Ureter (tissue), 1 donor: ENCODE data around the gene KIAA1328. TPM values are rescaled to one million over a fixed set of nuclear protein-coding genes. Genes with fewer than 3 reads are reported as not detected.

Experiments used
- DNase-seq: peaks from one replicate; pipeline ENCODE4 v3.0.0-alpha.2; 2020; ENCODE audit warnings: low spot score
- total RNA-seq: library from RNA; stranded (reverse); gene quantifications from one replicate; pipeline ENCODE4 v1.2.4, GENCODE V29; 2023
- donor health status: DM: yes; HTN: yes; CAD: no.

KIAA1328 gene
- total RNA-seq, 1 donor from 2014 or later = 19.0 TPM

DNA sequence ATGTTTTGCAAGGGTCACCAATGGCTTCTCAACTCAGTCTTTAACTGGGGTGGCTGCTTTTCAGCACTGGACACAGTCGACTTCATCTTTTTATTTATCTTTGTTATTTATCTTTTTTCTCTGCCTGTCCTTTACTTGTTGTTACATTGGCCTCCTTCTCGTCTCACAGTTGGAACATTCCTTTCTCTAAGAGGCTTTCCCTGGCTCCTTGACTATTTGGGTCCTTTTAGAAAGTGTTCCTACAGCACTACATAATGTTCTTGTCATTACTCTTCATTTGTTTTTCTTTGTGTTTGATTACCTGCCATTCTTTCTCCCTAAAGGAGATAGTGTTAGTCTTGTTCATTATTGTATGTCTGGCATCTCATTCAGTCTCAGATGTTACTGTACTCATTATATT is 122.0 kb downstream of the KIAA1328 start:
- DNase-seq = no peak

DNA sequence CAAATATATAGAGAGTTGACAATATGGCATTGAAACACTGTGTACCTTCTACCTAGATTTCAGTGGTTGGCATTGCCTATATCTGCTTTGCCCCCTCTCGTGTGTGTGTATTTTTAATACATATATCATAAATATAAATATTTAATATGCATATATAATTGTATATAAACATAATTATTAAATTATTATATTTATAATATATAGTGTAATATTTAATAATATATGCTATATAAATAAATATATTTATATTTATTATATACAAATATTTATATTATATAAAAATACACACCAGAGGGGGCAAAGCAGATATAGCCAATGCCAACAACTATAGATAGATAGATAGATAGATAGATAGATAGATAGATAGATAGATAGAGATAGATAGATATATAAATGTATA is 124.1 kb downstream of the KIAA1328 start:
- no peak for DNase-seq

DNA sequence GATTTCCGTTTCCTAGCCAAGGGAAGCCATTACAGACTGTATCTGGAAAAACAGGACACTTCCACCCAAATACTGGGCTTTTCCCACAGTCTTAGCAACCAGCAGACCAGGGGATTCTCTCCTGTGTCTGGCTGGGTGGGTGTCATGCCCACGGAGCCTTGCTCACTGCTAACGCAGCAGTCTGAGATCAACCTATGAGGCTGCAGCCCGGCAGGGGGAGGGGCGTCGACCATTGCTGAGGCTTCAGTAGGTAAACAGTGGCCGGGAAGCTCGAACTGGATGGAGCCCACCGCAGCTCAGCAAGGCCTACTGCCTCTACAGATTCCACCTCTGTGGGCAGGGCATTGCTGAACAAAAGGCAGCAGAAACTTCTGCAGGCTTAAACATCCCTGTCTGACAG is 131.1 kb downstream of the KIAA1328 start:
- DNase-seq = no peak

DNA sequence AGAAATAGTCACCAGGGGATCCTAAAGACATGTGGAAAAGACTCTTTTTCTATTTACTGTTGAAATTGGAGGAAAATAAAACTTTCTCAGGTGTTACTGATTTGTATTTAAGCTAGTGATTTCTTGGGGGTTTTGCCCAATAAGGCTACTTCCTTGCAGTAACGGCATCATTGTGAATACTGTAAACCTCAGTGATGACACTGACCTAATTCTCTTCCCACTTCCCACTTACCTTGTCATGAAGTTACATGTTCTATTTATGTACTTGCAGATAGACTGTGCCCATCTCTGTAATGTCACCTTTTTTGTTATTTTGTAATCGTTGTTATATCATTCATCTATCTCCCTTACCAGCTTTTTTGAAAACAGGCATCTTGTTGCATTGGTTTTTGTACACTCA is 134.5 kb downstream of the KIAA1328 start:
- no peak for DNase-seq

DNA sequence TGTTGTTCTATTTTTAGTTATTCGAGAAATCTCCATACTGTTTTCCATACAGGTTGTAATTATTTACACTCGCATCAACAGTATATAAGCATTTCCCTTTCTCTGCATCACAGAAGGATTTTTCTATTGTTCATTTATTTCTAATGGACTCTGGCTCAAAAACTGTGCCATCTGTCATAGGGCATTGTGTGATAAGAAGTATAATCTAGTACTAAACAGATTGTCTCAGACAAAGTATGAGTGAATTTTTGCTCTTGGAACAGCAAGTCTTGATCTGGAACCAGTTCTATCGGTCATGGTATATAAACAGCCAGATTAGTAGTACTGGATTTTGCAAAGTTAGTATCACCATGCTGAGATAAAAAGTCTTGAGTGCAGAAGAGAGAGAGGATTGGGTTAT is 145.8 kb downstream of the KIAA1328 start:
- DNase-seq = no peak

DNA sequence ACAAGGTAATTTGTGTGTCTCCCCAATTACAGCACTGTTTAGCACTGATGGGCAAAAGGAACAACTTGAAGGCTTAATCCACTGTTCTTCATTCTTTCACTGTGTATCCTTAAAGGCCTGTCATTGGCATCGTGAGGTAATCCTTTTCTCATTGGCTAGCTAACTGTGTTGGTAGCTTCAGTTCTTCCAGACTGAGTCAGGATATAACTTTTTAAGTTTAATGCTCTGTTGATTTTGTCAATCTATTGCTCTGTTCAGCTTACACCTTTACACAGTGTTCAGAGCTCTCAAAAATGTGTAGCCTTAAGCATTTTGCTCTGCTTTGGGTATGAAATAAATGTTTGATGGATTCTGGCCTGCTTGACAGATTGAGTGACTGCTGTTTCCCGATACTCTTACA is 148.2 kb downstream of the KIAA1328 start:
- DNase-seq = no peak

DNA sequence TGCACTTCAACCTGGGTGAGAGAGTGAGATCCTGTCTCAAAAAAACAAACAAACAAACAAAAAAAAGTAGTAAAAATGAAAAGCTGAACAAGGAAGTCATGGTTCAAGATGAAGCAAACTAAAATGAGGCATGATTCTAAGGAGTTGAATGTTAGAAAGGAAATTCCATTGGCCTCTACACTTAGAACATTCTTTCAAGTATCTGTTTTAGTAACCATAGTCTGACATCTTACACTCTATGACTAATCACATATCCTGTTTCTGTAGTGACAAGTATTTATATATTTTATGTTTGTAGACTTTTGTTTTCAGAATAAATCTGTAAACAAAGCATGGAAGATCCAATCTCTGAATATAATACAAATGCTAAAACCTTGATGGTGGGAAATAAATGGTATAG is 164.1 kb downstream of the KIAA1328 start:
- no peak for DNase-seq

DNA sequence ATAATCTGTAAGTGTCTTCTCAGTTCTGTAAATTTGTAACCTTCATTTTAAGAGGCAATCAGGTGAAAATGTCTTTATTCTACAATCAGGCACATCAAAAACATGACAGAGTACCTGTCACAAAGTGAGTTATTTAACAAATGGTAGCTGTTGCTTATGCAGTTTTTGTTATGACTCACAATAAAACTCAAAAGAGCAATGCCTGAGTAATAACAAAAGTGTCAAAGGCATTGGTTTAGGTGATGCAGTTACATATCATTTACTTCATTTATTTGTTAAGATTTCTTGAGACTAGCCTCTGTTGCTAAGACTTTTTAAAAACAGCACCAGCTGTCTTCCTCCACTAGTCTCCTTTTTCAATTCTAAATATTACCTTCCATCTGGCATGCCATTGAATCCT is 177.8 kb downstream of the KIAA1328 start:
- no peak for DNase-seq

DNA sequence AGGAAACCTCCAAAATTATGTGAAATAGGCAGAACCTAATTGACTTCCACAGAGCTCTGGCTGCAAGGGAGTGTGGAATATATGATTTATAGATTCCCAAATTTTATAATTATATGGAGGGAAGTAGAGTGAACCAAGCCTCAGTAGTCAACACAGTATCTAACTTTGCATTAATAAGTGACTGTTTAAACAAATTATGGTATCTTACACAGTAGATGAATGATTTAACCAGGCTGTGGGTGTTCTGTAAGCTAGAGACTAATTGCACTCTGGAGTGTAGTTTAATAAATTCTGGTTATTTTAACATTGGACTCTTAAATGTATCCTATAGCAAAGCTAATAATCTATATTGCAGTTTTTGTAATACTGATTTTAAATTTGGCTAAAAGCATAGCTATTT is 183.5 kb downstream of the KIAA1328 start:
- DNase-seq = no peak

DNA sequence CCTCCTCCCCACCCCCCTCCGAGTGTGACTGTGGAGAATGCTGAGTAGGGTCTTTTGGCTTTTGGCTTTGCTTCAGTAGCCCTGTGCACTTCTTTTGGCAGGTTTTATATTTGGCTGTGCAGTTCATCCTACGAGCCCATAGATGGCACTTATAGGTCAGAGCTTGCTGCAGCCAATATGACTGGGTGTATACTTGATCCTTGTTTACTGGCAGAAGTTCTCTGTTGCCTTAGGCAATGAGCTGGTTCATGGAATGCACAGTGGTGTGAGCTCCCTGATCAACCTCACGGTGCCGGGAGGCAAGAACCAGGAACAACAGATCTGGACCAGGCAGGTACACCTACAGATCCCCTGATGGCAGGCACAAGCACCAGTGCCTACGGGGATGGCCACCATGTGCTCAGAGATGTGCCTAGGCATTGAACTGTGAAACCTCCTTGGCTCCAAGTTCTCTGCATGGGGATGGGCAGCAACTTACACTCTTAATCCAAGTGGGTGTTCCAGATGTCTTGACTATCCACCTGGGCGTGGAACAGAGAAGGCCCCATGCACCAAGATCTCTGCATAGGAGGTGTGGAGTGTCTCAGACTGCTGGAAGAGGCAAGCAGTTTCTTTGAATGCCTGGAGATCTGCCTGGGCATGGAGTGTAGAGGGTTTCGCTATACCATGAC is 190.4 kb downstream of the KIAA1328 start:
- DNase-seq = no peak

DNA sequence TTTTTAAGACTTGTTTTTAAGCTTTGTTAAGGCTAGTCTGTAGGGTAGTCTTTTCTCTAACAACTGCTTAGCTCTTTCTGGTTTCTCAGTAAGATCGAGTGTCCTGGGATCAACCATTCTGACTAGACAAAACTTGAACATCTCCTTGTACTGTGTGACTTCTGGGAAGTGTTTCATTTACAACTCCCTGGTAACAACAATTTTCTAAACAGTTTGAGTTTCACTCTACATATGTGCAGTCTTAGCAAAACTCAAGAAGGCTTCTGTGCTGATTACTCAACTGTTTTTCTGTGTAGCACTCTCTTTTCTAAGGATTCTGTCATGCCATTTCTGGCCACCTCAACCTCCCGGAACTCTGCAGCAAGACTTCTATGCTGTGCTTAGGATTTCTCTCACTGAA is 204.5 kb downstream of the KIAA1328 start:
- DNase-seq = no peak

DNA sequence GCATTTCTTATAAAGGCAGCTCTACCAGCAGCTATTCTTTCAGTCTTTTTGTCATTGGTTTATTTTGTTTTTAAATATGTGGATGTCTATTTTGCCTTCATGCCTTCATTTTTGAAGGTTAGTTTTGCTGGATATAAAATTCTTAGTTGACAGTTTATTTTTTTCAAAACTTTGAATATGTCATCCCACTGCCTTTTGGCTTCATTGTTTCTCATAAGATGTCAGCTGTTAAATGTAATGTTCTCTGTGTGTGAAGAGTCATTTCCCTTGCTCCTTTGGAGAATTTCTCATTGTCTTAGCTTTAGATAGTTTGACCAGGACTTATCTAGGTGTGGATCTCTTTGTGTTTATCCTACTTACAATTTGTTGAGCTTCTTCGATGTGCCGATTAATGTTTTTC is 213.5 kb downstream of the KIAA1328 start:
- no peak for DNase-seq

DNA sequence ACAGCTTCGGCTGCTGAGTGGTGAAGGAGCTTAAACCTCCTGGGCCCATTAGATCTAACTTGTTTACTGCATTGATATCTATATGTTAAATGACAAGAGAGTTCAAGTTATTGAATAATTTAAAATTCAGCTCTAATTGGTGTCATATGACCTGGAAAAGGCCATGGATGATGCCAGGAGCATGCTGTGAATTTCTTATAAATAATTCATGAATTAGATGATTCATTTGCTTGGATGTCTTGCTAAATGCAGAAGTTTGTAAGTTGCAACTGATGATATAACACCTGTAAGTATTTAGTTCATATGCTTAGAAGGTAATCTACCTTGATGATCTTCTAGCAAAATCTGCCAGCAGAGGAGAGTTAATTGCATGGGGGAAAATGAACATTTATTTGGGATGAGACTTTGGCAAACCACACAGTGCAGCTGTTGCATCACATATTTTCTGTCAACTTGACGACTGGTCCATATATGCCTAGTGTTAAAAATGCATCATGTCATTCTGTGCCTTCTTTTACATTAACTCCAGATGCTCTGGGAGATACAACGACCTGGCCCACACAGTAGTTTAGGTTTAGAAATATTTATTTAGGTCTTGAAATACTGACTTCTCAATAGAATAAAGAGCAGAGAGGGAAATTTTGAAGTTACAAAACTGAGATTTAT is 226.3 kb downstream of the KIAA1328 start:
- DNase-seq = no peak

DNA sequence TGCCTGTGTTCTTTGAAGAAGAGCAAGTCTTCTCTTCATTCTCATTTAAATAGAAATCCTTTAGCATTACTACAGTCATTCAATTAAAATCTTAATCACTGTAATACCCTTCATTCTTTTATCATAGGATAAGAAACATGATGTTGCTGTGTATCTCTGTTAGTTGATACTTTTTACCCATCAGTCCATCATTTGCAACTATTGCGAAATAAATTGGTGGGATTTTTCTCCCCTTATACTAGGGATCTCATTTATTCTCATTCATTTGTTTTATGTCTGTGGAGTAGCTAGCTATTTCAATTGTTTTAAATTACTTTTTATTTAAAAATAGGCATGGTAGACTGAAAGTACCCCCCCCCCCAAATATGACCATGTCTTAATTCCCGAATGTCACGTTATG is 235.3 kb downstream of the KIAA1328 start:
- DNase-seq = no peak

DNA sequence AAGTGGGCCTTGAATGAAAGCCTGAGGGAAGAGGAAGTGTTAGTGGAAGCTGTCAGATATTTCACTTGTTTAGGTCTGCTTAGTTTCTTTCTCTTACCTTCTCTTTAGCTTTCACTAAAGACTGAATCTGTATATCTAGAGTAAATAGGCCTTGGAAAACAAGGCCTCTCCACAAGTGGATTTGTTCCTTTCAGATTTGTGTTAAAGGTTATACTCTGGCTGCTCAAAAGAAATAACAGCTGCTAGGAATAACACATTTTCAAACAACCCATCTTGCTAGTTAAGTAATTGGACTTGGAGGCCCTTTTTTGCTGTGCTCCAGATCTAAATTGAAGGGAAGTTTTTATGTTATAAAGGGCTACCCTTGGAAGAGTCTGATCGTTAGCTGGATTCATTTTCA is 236.3 kb downstream of the KIAA1328 start:
- DNase-seq = no peak

DNA sequence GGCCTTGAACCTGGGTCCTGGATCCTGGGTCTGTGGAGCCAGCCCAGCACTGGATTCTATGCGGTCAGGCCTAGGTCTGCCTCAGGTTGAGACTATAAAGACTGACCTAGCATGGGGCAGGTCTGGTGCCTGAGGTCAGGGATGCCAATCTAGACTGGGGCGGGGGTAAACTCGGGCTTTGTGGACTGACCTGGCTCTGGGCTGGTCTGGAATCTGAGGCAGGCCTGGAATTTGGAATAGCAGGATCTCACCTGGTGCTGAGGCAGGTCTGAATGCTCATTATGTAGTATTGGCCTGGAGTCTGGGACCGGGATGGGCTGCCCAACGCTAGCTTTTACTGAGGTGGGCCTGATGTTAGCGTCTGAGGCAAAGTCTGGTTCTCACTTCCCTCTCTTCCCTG is 256.0 kb downstream of the KIAA1328 start:
- DNase-seq = no peak

DNA sequence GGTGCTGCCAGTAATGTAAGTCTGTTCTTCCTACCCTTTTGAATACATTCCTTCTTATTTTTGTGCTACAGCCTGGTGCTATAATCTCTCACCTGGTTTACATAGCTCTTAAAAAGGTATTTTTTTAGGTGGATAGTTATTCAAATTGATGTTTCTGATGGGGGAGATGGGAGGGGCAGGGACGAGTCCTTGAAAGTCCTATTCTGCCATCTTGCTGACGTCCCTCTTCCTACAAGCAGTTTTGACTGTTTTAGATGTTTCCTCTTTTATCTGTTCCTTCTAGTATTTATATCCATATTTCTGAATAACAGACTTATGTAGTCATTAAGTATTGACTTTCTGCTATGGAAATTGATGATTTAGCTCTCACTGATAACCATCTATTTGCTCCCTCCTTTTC is 256.4 kb downstream of the KIAA1328 start:
- DNase-seq = no peak

DNA sequence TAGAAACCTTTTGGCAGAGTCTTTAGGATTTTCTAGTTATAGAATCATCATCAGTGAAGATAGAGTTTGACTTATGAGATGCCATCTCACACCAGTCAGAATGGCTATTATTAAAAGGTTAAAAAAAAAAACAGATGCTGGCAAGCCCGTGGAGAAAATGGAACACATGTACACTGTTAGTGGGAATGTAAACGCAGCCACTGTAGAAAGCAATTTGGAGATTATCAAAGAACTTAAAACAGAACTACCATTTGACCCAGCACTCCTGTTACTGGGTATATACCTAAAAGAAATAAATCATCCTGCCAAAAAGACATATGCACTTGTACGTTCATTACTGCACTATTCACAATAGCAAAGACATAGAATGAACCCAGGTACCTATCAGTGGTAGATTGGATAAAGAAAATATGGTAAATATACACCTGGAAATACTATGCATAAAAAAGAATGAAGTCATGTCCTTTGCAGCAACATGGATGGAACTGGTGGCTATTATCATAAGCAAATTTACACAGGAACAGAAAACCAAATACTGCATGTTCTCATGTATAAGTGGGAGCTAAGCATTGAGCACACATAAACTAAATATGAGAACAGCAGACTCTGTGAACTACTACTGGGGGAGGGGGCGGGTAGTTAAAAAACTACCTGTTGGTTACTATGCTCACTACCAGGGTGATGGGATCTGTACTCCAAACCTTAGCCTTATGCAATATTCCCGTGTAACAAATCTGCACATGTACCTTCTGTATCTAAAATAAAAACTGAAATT is 279.0 kb downstream of the KIAA1328 start:
- no peak for DNase-seq

DNA sequence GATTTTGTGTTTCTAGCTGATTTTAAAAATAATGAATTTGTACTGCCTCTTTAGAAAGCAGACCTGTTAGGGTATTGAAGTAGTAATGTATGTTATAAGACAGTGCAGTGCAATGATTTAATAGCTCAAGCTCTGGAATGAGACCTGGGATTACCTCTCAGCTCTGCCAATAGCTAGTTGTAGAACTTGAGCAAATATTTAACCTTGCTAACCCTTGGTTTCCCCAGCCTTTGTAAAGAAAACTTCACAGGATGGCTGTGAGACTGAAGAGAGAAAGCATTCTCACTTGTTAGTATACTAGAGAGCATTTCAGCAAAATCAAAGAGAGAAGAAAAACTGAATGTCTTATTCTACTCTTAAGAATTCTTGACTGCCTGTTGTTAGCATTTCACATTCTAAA is 293.9 kb downstream of the KIAA1328 start:
- no peak for DNase-seq

DNA sequence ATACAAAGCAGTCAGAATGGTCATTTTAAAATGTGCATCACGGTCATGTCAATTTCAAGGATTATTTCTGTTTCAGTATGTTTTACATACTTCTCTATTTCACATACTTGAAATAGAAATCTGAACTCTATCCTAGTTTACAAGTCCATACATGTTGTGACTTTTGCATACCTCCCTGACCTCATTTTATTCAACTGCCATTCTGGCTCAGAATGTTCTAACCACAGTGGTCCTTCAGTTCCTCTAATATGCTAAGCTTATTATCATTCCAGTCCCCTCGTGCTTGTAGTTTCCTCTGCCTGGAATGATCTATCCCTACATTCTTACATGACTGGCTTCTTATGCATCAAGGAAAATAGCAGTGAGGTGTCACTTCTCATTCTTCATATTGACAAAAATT is 295.6 kb downstream of the KIAA1328 start:
- DNase-seq = no peak

DNA sequence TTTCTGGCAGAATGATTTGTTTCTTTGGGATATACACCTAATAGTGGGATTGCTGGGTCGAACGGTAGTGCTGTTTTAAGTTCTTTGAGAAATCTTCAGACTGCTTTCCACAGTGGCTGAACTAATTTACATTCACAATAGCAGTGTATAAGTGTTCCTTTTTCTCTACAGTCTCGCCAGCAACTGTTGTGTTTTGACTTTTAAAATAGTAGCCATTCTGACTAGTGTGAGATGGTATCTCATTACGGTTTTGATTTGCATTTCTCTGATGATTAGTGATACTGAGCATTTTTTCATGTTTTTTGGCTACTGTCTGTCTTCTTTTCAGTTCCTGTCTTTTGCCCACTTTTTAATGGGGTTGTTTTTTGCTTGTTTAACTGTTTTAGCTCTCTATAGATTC is 306.2 kb downstream of the KIAA1328 start:
- DNase-seq = no peak

DNA sequence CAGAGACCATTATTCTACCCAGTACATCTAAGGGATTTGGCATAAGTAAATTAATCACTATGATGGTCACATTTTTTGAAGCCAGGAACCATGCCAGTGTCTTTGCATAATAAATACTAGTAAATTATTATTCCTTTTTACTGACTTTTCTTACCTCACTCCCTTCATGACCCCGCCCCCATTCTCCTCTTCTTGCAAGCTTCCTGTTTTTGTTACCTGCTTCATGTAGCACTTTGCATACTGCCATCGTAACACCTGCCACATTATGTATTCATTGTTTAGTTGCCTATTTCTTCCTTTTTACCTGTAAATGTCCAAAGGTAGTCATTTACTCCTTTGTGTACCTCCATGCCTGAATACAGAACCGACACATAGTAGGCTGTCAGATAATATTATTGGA is 309.5 kb downstream of the KIAA1328 start:
- DNase-seq = no peak

DNA sequence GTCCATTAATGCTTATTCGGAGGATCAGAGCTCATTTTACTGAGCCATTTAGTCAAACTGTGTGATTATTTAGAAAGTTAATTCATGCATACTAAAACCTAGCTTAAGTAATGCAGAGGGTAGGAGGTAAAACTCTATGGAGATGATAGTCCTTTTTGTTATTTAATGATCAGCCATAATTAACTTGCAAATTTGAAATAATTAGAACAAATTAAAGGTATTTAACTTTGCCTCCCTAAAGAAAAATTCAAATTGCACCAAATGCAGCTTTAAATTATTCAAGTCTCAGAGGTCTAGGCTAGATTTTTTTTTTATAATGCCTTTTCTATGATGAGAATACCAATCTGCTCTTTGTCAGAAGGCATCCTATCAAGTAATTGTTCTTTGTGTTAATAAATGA is 310.9 kb downstream of the KIAA1328 start:
- no peak for DNase-seq
